GM19328 (cell line): ENCODE results near the gene FAM168A.
"Not testable (repeated sequence)": the region's sequence is repeated elsewhere in the genome, so short reads cannot be mapped to it uniquely, and the experiment has no call there.

Source experiments
- ATAC-seq: cut with Tn5 transposase; IDR thresholded peaks from one replicate; pipeline ENCODE4 v1.9.1; 2021; ENCODE audit warnings: mild to moderate bottlenecking, moderate library complexity; ENCODE audit not compliant: unreplicated experiment

The FAM168A gene

DNA sequence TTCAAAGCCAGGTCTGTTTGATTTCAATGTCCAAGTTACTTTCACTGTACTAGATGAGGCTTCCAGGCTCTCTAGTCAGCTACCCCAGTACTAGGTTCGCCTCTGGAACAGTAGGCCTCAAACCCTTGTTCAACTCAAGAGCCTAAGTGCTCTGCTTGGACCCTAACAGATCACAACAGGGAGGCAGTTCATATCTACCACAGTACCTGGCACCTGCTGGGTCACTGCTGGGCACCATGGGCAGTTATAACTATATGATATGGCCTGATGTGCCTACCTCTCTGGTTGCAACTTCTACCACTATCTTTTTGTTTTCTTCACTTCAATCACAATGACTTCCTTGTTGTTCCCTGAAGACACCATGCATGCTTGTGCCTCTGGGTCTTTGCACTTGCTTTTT lies 124.7 kb downstream of the FAM168A start:
- no peak for ATAC-seq

DNA sequence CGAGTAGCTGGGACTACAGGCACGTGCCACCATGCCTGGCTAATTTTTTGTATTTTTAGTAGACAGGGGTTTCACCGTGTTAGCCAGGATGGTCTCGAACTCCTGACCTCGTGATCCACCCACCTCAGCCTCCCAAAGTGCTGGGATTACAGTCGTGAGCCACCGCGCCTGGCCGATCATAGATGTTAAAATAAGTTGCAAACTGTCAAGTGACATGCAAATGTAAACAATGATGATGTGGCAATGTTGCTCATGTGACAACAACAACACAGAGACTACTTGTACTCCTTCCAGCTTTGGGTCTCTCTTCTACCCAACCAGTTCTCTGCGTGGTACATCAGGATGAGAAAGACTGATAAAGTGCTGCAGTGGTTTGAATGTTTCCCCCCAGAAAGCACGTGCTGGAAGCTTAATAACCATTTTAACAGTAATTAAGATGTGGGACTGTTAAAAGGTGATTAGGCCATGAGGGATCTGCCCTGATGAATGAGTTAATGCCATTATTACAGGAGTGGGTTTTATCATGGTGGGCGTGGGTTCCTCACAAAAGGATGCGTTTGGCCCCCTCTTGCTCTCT lies 127.8 kb downstream of the FAM168A start:
- ATAC-seq = not testable (repeated sequence)

DNA sequence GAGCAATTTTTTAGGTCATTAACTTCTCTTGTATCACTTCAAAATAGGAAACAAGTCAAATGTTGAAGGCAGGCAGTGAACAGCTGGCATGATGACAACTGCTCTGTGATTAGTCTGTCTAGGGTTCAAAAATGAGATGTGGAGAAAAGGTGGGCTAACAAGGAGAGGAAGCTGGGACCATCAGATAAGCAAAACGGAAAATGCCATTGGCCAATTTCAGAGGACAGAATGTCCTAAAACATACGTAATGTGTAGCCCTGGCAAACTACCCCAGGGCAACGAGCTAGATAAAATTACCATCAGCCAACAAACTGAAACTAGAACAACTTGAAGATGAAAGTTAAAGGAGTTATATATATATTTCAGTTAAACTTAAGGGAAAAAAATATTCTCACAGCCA lies 128.5 kb downstream of the FAM168A start:
- no peak for ATAC-seq

DNA sequence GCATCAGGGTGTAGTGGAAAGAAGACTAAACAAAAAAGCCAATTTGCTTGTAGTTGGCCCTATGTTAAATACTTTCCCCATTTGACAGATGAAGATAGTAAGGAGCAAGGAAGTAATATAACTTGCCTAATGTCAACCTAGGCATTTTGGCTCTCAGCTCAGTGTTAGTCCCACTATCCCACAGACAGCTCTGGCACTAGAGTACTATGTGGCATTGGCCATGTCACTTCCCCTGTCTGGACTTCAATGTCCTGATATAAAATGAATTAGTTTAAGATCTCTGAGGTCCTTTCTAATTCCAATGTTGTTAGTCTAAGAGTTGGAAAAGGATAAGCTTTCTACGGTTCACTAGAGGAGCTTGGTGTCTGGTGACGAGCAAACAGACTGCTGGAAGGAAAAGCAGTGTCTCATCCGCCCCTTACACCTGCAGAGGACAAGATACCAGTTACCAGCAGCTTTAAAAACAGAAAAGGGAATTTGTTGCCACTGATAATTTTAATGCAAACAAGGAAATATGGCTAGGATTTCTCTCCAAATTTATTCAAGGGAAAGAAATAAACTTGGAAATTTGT lies 129.2 kb downstream of the FAM168A start:
- ATAC-seq = no peak

DNA sequence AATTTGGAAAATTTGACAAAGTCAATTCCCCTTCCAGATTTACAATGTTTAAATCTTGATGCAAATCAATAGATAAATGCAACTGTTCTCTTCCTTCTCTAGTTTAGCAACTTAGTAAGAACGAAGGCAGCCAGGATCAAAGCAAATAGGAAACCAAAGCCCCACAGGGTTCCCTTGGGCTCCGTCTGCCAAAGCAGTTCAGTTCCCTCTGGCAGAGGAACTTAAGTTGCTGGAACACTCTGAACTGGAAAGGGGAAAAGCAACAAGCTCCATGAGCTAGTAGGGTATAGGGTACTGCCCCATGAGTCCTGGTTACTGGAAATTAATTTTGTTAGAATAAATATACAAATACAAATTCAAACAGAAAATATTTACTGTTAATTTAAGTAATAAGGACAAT lies 130.4 kb downstream of the FAM168A start:
- ATAC-seq = no peak

DNA sequence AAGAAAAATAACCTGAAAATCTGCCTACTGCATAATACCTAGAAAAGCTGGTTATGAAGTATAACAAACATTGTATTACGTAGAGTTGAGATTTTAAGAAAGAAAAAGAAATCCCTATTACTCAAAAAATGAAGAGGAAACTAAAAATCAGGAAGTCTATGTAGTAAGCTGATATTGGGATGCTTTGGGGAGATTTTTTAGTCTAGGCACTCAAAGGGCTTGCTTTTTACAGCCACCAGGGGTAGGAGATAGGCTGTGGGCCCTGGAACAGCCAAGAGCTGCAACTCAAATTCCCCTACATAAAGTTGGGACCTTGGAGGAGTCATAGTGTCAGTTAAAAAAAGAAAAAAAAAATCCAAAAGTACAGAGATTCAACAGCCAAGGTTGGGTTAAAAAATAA lies 131.3 kb downstream of the FAM168A start:
- no peak for ATAC-seq

DNA sequence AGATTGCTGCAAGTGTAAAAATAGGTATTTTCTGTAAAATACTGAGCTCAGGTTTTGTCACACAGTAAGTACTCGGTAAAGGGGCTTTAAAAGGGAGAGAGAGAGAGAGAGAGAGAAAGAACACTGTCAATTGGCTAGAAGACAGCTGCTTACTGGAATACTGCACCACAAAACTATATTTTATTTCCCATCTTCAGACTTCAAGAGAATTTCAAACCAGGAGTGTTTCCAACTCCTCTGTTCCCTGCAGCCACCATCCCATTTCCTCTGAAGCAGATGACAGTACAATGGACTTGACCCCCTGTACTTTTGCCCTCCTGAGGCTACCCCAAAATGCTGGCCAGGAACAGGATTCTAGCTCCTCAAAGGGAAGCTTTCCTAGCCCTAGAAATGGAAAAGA lies 132.0 kb downstream of the FAM168A start:
- ATAC-seq = no peak

DNA sequence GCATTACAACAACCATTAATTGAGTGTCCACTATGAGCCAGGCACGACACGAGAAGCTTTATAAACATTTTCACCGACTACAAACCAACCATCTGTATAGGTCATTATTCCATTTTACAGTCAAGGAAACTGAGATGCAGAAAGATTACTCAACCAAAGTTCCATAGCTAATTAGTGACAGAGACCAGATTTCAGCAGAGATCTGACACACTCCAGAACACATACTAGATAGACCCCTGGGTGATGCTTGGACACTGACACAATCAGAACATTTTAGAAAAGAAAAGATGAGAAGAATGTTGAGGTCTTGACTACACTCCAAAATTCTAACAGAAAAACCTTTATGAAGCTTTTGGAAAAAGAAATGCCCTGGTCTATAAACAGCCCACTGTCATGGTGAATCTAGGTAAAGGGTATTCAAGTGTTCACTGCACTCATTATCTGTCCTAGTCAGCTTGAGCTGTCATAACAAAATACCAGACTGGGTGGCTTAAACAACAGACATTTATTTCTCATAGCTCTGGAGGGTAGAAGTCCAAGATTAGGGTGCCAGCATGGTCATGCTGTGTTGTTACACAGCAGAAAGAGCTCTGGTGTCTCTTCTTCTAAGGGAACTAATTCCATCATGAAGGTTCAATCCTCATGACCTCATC lies 132.8 kb downstream of the FAM168A start:
- ATAC-seq = no peak

DNA sequence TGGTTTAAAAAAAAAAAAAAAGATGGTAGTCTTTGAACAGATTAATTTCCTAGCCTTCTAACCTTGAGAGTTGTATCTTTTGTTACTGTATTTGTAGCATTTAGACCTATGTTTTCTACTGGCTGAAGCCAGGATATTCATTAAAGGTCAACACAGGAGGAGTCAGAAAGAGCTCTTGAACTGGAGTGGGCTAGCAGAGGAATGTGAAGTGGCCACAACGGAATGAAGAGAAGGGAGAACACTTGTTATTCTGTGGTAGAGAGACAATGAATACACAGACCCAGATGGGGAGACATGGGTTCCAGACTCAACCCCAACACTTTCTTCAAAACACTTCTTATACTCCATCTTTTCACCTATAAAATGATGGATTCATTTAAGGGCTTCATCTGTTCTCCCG lies 133.6 kb downstream of the FAM168A start:
- ATAC-seq = no peak

DNA sequence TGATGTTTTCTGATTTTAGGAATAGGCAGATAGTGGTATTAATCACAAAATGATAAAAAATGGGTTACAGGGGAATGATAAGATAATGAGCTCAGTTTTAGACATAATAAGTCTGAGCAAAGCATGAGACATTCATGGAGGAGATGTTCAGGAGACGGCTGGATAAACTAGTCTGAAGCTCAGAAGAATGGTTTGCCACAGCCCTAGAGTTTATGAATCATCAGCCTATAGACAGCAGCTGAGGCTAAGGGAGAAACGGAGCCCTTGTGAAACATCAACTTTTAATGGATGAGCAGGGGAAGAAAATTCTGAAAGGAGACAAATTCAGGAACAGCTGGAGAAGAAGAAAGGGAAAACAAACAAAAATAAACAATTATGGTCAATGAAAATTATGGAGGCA lies 134.6 kb downstream of the FAM168A start:
- ATAC-seq = no peak

DNA sequence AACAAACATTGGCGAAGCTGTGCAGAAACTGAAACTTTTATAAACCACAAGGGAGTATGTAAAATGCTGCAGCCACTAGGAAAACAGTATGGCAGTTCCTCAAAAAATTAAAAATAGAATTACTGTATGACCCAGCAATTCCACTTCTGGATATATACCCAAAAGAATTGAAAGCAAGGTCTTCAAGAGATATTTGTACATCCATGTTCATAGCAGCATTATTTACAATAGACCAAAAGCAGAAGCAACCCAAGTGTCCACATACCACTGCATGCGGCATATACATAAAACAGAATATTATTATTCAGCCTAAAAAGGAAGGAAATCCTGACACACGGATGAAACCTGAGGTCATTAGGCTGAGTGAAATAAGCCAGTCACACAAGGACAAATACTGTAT lies 135.9 kb downstream of the FAM168A start:
- no peak for ATAC-seq

DNA sequence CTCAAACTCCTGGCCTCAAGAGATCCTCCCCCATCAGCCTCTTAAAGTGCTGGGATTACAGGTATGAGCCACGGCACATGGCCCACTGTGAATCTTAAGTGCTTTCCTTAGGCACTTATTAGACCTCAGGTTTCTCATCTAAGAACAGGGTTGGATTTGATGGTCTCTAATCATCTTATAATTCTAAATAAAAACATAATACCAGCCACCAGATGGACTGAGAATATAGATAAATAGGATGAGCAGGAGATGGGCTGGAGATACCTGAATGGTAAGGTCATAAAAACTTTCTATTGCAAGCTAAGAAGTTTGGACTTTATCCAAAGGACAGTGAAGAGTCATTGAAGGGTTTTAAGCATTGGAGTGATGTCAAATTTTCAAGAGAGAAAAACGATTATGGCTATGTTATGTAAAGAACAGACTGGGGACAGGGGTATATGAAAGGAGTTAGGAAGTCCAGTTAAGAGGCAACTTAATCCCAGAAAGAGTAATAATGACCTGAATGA lies 136.5 kb downstream of the FAM168A start:
- ATAC-seq = no peak

DNA sequence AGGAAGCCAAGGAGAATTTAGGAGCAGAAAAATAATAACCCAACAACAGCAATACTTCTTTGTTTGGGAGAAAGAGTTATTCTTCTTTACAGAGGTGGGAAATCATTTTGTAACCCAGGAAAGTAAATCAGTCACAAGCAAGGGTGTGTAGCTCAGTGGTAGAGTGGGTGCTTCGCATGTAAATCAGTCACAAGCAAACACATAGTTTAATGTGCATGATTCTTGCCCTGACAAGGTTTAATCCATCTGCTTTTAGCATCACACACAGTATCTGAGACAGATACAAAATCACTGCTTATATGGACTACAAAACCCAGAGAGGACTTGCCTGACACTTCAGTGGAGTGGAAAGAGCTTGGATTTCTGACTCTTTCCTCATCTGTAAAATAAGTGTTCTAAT lies 139.7 kb downstream of the FAM168A start:
- no peak for ATAC-seq

DNA sequence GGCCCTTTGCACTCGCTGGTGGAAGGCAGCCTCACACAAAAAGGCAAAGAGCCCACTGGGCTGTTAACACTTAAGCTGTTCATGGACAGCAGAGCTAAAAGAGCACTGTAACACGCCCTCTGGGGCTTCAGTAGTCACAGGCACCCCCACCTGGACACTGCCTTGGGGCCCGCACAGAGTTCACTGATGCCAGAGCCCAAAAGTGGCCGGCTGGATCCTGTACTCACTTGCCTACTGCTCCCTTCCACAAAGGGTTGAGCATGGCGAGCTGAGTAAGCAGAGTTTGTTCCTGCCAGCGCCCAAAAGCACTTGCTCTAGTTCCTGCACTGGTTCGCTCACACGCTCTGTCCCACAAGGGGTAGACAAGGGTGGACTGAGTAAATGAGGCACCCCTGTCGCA lies 142.9 kb downstream of the FAM168A start:
- no peak for ATAC-seq

DNA sequence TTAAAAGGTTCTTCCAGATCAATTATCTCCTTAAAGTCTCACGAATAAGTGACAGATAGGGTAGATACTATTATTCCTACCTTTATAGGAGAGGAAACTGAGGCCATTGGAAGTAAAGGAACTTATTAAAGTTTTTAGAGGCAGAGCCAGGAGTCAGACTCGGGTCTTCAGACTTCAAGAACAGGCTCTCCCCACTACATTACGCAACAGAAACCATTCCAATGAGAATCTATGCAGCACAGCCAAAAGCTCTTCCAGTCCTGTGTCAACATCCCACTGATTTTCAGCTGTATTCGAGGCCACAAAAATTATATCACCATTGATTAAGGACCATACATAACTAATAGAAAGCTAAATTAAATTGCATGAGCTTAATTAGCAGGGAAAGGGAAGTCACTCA lies 144.3 kb downstream of the FAM168A start:
- no peak for ATAC-seq

DNA sequence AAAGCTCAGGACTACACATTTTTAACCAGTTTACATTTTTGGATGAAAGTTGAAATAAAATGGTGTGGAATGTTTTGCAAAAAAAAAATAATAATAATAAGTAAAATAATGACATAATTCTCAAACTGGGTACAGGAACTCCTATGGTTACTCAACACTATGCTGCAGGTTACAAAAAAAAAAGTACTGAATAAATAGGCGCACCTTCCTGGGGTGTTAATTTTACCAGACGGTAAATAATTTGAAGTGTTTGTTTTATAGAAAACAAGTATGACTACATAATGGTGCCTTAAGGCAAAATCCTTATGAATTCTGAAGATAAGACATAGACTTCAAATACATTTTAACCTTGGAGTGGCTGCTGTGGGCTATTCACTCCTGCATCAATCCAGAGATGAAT lies 145.2 kb downstream of the FAM168A start:
- ATAC-seq = no peak

DNA sequence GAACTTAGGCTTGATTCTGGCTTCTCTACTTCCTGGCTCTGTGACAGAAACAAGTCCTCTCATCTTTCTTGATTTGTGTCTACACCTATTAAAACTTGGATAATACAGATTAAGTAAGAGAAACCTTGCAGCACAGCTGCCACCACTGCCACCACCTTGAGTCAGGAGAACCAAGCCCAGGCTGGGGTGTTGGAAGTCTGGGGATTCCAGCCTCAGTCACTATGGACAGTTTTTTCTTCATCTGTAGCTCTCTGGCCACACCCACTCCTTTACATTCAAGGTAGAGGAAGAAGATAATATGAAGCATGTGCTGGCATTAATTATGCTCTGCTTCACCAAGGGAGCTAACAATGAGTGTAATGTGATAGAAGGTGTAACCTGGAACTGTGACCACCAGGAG lies 146.0 kb downstream of the FAM168A start:
- no peak for ATAC-seq

DNA sequence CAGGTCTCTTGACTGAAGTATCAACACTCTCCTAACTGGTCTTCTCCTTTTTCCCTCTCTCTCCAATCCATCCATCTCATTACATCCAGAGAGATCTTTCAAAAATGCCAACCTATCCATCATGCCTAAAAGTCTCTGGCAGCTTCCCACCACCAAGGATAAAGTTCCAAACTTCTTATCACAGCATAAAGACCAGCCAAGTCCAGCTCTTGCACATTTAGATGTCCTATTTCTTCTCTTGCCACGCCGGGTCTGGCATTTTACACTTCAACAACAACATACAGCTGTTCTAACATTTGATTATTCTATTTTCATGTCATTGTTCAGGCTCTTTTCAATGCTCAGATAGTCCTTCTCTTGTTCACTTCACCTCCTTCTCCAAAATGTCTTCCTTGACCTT lies 151.1 kb downstream of the FAM168A start:
- ATAC-seq = no peak

DNA sequence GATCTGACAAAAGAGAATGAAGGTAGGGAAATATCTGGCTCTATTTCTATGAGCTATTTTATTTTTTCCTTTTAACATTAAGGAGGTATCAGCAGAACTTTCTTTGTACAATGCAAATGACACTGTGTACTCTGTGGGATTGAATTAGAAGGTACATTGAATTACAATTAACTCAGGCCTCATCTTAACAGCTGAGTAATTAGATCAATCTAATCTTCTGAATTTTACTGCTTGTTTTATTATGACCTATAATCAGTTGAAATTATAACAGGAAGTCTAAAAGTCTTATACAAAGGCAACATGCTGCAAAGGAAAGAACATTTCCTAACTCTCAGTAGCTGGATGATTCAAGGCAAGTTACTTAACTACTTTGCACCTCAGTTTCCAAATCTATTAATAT lies 151.9 kb downstream of the FAM168A start:
- no peak for ATAC-seq

DNA sequence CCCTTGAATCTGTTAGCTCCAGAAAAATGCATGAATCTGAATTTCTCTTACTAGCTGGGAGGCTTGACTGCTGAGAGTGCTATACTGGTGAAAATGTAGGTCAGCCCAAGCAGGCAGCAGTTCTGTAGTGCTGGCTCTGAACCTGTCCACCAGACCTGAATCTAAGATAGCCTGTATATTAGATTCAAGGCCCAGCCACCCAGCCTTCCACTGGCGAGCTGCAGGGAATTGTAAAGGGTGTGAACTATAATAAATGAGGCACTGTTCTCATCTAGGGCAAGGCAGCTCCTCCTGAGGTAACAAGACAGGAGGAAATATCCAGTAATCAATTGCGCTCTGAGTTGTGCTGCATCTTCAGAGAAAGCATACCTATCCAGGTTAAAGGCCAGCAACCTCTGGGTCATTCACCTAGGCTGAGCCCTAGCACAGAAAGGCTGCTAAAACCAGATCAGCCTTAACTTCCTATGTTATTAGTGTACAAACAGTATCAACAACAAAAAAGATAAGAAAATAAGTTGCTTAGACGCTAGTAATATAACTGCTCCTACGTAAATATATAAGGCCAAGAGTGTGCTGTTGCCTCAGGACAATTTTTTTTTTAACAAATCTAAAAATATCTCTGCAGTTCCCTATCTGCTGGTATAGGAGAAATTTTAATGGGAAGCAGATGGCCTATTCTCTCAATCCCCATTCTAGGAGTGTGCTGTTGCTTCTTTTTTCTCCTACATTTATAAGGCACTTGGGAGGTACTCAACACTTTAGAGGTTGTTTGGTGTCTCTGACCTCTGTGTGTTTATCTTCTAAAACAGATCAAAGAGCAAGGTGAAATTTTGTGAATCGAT lies 158.7 kb downstream of the FAM168A start:
- ATAC-seq = no peak

DNA sequence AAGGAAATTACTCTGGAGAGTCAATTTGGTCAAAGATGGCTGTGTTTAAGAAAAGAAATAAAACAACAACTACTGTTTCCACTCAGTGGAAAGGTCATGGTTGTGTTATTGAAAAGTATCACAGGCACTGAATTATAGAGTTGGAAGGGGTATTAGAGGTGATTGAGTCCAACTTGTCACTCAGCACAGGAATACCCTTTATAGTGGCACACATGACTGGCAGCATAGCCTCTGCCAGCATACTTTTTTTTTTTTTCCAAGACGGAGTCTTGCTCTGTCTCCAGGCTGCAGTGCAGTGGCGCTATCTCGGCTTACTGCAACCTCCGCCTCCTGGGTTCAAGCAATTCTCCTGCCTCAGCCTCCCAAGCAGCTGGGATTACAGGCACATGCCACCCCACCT lies 161.1 kb downstream of the FAM168A start:
- not testable (repeated sequence) for ATAC-seq

DNA sequence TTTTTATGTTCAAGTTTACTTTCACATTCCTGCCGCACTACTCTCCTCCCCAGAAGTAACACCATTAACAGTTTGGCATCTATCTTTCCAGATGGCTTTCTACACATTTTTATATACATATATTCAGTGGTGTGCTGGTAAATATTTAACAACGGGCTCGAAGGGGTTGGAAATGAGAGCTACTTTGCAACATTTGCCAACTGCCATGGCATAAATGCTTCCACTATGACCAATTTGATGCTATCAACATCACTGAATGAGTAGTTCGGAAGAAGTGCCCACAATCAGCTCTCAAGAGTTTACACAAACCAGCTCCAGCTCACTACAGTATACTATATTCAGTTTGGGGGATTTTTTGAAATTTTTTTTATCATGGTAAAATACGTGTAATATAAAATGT lies 166.5 kb downstream of the FAM168A start:
- ATAC-seq = no peak
